ENCODE data around the gene ME3.

DNA sequence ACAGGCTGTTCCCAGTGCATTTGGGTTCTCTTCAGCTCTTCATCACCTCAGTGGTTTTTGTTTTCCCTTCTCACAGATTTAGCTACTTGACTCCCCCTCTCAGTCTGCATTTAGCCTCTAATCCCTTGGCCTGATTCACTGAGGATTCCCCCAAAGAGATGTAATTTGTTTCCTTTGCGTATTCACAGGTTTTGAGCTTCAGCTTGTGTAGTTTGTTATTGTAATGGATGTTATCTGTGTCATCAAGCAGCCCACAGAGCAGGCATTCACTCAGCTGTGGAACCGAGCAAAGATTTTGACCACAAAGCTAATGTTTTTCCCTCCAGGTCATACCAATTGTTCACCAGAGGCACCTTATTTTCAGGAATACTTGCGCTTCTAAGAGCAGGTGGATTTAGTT, 6.4 kb upstream of the ME3 start:
- TF ChIP-seq, protein P1, sequence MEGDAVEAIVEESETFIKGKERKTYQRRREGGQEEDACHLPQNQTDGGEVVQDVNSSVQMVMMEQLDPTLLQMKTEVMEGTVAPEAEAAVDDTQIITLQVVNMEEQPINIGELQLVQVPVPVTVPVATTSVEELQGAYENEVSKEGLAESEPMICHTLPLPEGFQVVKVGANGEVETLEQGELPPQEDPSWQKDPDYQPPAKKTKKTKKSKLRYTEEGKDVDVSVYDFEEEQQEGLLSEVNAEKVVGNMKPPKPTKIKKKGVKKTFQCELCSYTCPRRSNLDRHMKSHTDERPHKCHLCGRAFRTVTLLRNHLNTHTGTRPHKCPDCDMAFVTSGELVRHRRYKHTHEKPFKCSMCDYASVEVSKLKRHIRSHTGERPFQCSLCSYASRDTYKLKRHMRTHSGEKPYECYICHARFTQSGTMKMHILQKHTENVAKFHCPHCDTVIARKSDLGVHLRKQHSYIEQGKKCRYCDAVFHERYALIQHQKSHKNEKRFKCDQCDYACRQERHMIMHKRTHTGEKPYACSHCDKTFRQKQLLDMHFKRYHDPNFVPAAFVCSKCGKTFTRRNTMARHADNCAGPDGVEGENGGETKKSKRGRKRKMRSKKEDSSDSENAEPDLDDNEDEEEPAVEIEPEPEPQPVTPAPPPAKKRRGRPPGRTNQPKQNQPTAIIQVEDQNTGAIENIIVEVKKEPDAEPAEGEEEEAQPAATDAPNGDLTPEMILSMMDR (IDR thresholded peaks at IDR 0.05): no peak
- no peak for TF ChIP-seq POLR2A (IDR thresholded peaks at IDR 0.05)

All from right lobe of liver (tissue), 4 donors.